ENCODE data around the gene CREG2.

GRCh38 chr2:101410114-101410513 lies 22.8 kb upstream of the CREG2 start:
- TF ChIP-seq EZH2 (optimal IDR thresholded peaks at IDR 0.05; ENCODE audit: low read depth, low read length) (no peak), CTCF (IDR thresholded peaks at IDR 0.05; ENCODE audit: low read length) (no peak)
